Liver (tissue), 9 donors: Measurements from ENCODE around the gene SLC24A1. TPM values are rescaled to one million over a fixed set of nuclear protein-coding genes. Genes with fewer than 3 reads are reported as not detected.

Source experiments
- DNase-seq: peaks from one replicate; pipeline ENCODE4 v3.0.0-alpha.2; 2017; ENCODE audit warnings: low spot score
- H3K27ac ChIP-seq, 2 donors: one replicate each; pipeline ENCODE4 v1.7.0; 2013; ENCODE audit warnings: inconsistent platforms in 2 of 2, low read length in 2 of 2, control low read depth in 1 of 2, low read depth in 1 of 2, mild to moderate bottlenecking in 1 of 2
- H3K27me3 ChIP-seq, 4 donors: one replicate each; pipeline versions ENCODE4 v1.6.1 to v1.7.0; 2013; ENCODE audit warnings: low read length in 3 of 4, inconsistent platforms in 1 of 4, mild to moderate bottlenecking in 1 of 4, moderate library complexity in 1 of 4; ENCODE audit not compliant: control insufficient read depth in 4 of 4, insufficient read depth in 4 of 4
- H3K36me3 ChIP-seq, 4 donors: one replicate each; pipeline versions ENCODE4 v1.6.1 to v1.7.0; 2013; ENCODE audit warnings: low read length in 3 of 4, mild to moderate bottlenecking in 3 of 4, low read depth in 1 of 4, moderate library complexity in 1 of 4; ENCODE audit not compliant: control insufficient read depth in 4 of 4, insufficient read depth in 3 of 4
- H3K4me1 ChIP-seq, 4 donors: one replicate each; pipeline versions ENCODE4 v1.6.1 to v1.7.0; 2013; ENCODE audit warnings: low read length in 3 of 4, mild to moderate bottlenecking in 3 of 4, moderate library complexity in 1 of 4; ENCODE audit not compliant: control insufficient read depth in 4 of 4, insufficient read depth in 4 of 4
- H3K4me3 ChIP-seq, 3 donors: one replicate each; pipeline versions ENCODE4 v1.6.1 to v1.7.0; 2013; ENCODE audit warnings: low read length in 3 of 3, control low read depth in 1 of 3, low read depth in 1 of 3, mild to moderate bottlenecking in 1 of 3
- H3K9ac ChIP-seq, 2 donors: one replicate each; pipeline ENCODE4 v1.7.0; 2013; ENCODE audit warnings: low read length in 2 of 2, mild to moderate bottlenecking in 2 of 2, moderate library complexity in 2 of 2, control low read depth in 1 of 2, low read depth in 1 of 2
- H3K9me3 ChIP-seq, 4 donors: one replicate each; pipeline versions ENCODE4 v1.6.1 to v1.7.0; 2013; ENCODE audit warnings: low read length in 3 of 4; ENCODE audit not compliant: control insufficient read depth in 4 of 4
- EGR1 ChIP-seq, 2 donors: IDR thresholded peaks; 2 replicates each; pipeline ENCODE4 v1.6.1; 2016 to 2018; ENCODE audit warnings: antibody characterized with exemption in 2 of 2, low read depth in 2 of 2
- FOXA1 ChIP-seq: IDR thresholded peaks from 2 replicates; pipeline ENCODE4 v1.6.1; 2016; ENCODE audit warnings: antibody characterized with exemption
- FOXA2 ChIP-seq: IDR thresholded peaks from 2 replicates; pipeline ENCODE4 v1.6.1; 2016; ENCODE audit warnings: antibody characterized with exemption
- GABPA ChIP-seq, 2 donors: IDR thresholded peaks in 1 of 2; conservative IDR thresholded peaks in 1 of 2; 2 replicates each; pipeline ENCODE4 v1.6.1; 2016; ENCODE audit warnings: antibody characterized with exemption in 2 of 2, mild to moderate bottlenecking in 1 of 2, moderate library complexity in 1 of 2
- HNF4G ChIP-seq: IDR thresholded peaks from 2 replicates; pipeline ENCODE4 v1.6.1; 2016; ENCODE audit warnings: antibody characterized with exemption
- JUND ChIP-seq, 2 donors: IDR thresholded peaks; 2 replicates each; pipeline ENCODE4 v1.6.1; 2016; ENCODE audit warnings: antibody characterized with exemption in 2 of 2
- NR2F2 ChIP-seq: IDR thresholded peaks from 2 replicates; pipeline ENCODE4 v1.6.1; 2016; ENCODE audit warnings: antibody characterized with exemption
- RAD21 ChIP-seq, 2 donors: IDR thresholded peaks; 2 replicates each; pipeline ENCODE4 v1.6.1; 2016; ENCODE audit warnings: antibody characterized with exemption in 2 of 2, mild to moderate bottlenecking in 2 of 2
- RXRA ChIP-seq, 2 donors: IDR thresholded peaks; 2 replicates each; pipeline ENCODE4 v1.6.1; 2017 to 2018; ENCODE audit warnings: antibody characterized with exemption in 2 of 2, mild to moderate bottlenecking in 1 of 2
- SP1 ChIP-seq: IDR thresholded peaks from 2 replicates; pipeline ENCODE4 v1.6.1; 2018; ENCODE audit warnings: antibody characterized with exemption, mild to moderate bottlenecking
- TAF1 ChIP-seq: conservative IDR thresholded peaks from 2 replicates; pipeline ENCODE4 v1.6.1; 2016; ENCODE audit warnings: antibody characterized with exemption, mild to moderate bottlenecking
- YY1 ChIP-seq: IDR thresholded peaks from 2 replicates; pipeline ENCODE4 v1.6.1; 2016; ENCODE audit warnings: antibody characterized with exemption, mild to moderate bottlenecking
- WGBS: extraction: QIAGEN DNeasy Blood & Tissue Kit; methylation state at CpG from one replicate; pipeline ENCODE4 v1.1.7; 2013; 5-methylcytosine and 5-hydroxymethylcytosine counted together
- polyA plus RNA-seq, 2 donors: library from polyadenylated mRNA; stranded (reverse) in 1 of 2; unstranded in 1 of 2; fragments of 200-250 nt in 1 of 2; fragments of >200 nt in 1 of 2; fragmentation: Nextera tagmentation in 1 of 2; extraction: Ambion mirVana in 1 of 2; gene quantifications; one replicate each; pipeline versions ENCODE4 v1.2.1 to v1.2.3, GENCODE V29; 2013 to 2015
- total RNA-seq, 2 donors: library from RNA; depleted of rRNA; stranded (reverse); fragments of >200 nt; gene quantifications; one replicate each; pipeline ENCODE4 v1.2.3, GENCODE V29; 2014
- TF ChIP-seq, protein P1 (sequence below): IDR thresholded peaks from 2 replicates; pipeline ENCODE4 v1.6.1; 2016; ENCODE audit warnings: antibody characterized with exemption
- TF ChIP-seq, protein P2 (sequence below): IDR thresholded peaks from 2 replicates; pipeline ENCODE4 v1.6.1; 2016; ENCODE audit warnings: antibody characterized with exemption, mild to moderate bottlenecking
- TF ChIP-seq, protein P3 (sequence below): IDR thresholded peaks from 2 replicates; pipeline ENCODE4 v1.6.1; 2016; ENCODE audit warnings: antibody characterized with exemption
- TF ChIP-seq, protein P4 (sequence below): IDR thresholded peaks from 2 replicates; pipeline ENCODE4 v1.6.1; 2016; ENCODE audit warnings: antibody characterized with exemption
- TF ChIP-seq, protein P5 (sequence below): fragments of 150-350 bp; IDR thresholded peaks from 2 replicates; pipeline ENCODE4 v1.5.1; 2017; ENCODE audit warnings: improper control_type of control experiment, low read depth, low read length; ENCODE audit not compliant: missing input control
- donor health status: healthy.
- donor health status: healthy.
- donor health status: healthy.
- donor health status: healthy.
- donor health status: healthy.

The SLC24A1 gene
- total and polyA plus RNA-seq, 4 donors: 1.8 to 3.3 (median 2.2) TPM

GRCh38 chr15:65680544-65680943, 58.8 kb downstream of the SLC24A1 start (continued):
- TF ChIP-seq, protein P1, sequence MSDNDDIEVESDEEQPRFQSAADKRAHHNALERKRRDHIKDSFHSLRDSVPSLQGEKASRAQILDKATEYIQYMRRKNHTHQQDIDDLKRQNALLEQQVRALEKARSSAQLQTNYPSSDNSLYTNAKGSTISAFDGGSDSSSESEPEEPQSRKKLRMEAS: no peak

DNA sequence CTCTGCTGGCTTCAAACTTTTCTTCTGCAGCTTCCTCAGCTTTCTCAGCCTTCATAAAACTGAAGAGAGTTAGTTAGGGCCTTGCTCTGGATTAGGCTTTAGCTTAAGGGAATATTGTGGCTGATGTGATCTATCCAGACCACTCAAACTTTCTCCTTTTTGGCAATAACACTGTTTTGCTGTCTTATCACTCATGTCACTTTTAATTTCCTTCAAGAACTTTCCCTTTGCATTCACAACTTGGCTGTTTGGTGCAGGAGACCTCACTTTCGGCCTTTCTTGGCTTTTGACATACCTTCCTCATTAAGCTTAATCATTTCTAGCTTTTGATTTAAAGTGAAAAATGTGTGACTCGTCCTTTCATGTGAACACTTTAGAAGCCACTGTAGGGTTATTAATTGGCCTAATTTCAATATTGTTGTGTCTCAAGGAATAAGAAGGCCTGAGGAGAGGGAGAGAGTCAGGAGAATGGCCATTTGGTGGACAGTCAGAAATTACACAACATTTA, 60.7 kb downstream of the SLC24A1 start:
- no peak for TF ChIP-seq FOXA1
- TF ChIP-seq EGR1 (IDR thresholded peaks at IDR 0.05; ENCODE audit: low read depth in 2 of 2): no peak
- no peak for TF ChIP-seq SP1
- TF ChIP-seq RAD21 (IDR thresholded peaks at IDR 0.05): no peak
- no peak for TF ChIP-seq TAF1
- no peak for TF ChIP-seq HNF4G
- no peak for TF ChIP-seq RXRA (IDR thresholded peaks at IDR 0.05)
- TF ChIP-seq YY1: no peak
- no peak for TF ChIP-seq FOXA2
- TF ChIP-seq, protein P2, sequence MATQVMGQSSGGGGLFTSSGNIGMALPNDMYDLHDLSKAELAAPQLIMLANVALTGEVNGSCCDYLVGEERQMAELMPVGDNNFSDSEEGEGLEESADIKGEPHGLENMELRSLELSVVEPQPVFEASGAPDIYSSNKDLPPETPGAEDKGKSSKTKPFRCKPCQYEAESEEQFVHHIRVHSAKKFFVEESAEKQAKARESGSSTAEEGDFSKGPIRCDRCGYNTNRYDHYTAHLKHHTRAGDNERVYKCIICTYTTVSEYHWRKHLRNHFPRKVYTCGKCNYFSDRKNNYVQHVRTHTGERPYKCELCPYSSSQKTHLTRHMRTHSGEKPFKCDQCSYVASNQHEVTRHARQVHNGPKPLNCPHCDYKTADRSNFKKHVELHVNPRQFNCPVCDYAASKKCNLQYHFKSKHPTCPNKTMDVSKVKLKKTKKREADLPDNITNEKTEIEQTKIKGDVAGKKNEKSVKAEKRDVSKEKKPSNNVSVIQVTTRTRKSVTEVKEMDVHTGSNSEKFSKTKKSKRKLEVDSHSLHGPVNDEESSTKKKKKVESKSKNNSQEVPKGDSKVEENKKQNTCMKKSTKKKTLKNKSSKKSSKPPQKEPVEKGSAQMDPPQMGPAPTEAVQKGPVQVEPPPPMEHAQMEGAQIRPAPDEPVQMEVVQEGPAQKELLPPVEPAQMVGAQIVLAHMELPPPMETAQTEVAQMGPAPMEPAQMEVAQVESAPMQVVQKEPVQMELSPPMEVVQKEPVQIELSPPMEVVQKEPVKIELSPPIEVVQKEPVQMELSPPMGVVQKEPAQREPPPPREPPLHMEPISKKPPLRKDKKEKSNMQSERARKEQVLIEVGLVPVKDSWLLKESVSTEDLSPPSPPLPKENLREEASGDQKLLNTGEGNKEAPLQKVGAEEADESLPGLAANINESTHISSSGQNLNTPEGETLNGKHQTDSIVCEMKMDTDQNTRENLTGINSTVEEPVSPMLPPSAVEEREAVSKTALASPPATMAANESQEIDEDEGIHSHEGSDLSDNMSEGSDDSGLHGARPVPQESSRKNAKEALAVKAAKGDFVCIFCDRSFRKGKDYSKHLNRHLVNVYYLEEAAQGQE: no peak
- TF ChIP-seq, protein P1: no peak
- TF ChIP-seq JUND (IDR thresholded peaks at IDR 0.05): no peak
- TF ChIP-seq, protein P3, sequence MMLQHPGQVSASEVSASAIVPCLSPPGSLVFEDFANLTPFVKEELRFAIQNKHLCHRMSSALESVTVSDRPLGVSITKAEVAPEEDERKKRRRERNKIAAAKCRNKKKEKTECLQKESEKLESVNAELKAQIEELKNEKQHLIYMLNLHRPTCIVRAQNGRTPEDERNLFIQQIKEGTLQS: no peak
- Histone ChIP-seq H3K9ac (no peak overlapping the region), H3K4me1 (no peaks in the 10 kb centered on the region), H3K36me3 (no peaks in the 10 kb centered on the region), H3K27ac (no peak overlapping the region), H3K9me3 (no peaks in the 10 kb centered on the region), H3K4me3 (no peak overlapping the region), H3K27me3 (no peaks in the 10 kb centered on the region)
- WGBS: 94% methylated on average over 2 of the region's 2 CpGs
- no peak for DNase-seq

GRCh38 chr15:65688462-65688861, 66.7 kb downstream of the SLC24A1 start:
- no peak for DNase-seq
- 100% methylated on average over 1 of the region's 1 CpG for WGBS
- TF ChIP-seq, protein P4, sequence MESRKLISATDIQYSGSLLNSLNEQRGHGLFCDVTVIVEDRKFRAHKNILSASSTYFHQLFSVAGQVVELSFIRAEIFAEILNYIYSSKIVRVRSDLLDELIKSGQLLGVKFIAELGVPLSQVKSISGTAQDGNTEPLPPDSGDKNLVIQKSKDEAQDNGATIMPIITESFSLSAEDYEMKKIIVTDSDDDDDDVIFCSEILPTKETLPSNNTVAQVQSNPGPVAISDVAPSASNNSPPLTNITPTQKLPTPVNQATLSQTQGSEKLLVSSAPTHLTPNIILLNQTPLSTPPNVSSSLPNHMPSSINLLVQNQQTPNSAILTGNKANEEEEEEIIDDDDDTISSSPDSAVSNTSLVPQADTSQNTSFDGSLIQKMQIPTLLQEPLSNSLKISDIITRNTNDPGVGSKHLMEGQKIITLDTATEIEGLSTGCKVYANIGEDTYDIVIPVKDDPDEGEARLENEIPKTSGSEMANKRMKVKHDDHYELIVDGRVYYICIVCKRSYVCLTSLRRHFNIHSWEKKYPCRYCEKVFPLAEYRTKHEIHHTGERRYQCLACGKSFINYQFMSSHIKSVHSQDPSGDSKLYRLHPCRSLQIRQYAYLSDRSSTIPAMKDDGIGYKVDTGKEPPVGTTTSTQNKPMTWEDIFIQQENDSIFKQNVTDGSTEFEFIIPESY: no peak
- TF ChIP-seq, protein P5, sequence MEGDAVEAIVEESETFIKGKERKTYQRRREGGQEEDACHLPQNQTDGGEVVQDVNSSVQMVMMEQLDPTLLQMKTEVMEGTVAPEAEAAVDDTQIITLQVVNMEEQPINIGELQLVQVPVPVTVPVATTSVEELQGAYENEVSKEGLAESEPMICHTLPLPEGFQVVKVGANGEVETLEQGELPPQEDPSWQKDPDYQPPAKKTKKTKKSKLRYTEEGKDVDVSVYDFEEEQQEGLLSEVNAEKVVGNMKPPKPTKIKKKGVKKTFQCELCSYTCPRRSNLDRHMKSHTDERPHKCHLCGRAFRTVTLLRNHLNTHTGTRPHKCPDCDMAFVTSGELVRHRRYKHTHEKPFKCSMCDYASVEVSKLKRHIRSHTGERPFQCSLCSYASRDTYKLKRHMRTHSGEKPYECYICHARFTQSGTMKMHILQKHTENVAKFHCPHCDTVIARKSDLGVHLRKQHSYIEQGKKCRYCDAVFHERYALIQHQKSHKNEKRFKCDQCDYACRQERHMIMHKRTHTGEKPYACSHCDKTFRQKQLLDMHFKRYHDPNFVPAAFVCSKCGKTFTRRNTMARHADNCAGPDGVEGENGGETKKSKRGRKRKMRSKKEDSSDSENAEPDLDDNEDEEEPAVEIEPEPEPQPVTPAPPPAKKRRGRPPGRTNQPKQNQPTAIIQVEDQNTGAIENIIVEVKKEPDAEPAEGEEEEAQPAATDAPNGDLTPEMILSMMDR: no peak
- TF ChIP-seq, protein P2: no peak
- TF ChIP-seq RXRA (IDR thresholded peaks at IDR 0.05): no peak
- TF ChIP-seq, protein P1: no peak
- TF ChIP-seq HNF4G: no peak
- no peak for TF ChIP-seq YY1
- TF ChIP-seq SP1: no peak
- TF ChIP-seq FOXA1: no peak
- TF ChIP-seq NR2F2: no peak
- no peak for TF ChIP-seq GABPA (IDR thresholded peaks at IDR 0.05 in 1 of 2, conservative IDR thresholded peaks at IDR 0.05 in 1 of 2)
- TF ChIP-seq, protein P3: no peak
- no peak for TF ChIP-seq TAF1
- TF ChIP-seq RAD21 (IDR thresholded peaks at IDR 0.05): no peak

More at GRCh38 chr15:65688462-65688861, 66.7 kb downstream of the SLC24A1 start:
- no peaks in the 10 kb centered on the region for H3K9me3 ChIP-seq
- H3K36me3 ChIP-seq: peaks cover 15 to 27% (median 24%) of the 10 kb centered on the region in 4 donors
- H3K4me1 ChIP-seq: no peaks in the 10 kb centered on the region
- no peak overlapping the region for H3K4me3 ChIP-seq
- H3K9ac ChIP-seq: no peak overlapping the region
- H3K27ac ChIP-seq: no peak overlapping the region
- no peaks in the 10 kb centered on the region for H3K27me3 ChIP-seq
